Muscle layer of duodenum (tissue), 2 donors: Measurements from ENCODE around the gene GRK5.
"Not testable (repeated sequence)": the region's sequence is repeated elsewhere in the genome, so short reads cannot be mapped to it uniquely, and the experiment has no call there.

Experiments
- H3K27ac ChIP-seq: one replicate; pipeline ENCODE4 v1.7.0; 2013; ENCODE audit warnings: mild to moderate bottlenecking, low read length
- H3K27me3 ChIP-seq: one replicate; pipeline ENCODE4 v1.7.0; 2013; ENCODE audit warnings: low read depth, mild to moderate bottlenecking, control low read depth, low read length
- H3K36me3 ChIP-seq, 2 donors: one replicate each; pipeline ENCODE4 v1.7.0; 2013; ENCODE audit warnings: low read length in 2 of 2, control low read depth in 1 of 2, mild to moderate bottlenecking in 1 of 2; ENCODE audit not compliant: insufficient read depth in 2 of 2, control insufficient read depth in 1 of 2
- H3K4me1 ChIP-seq, 2 donors: one replicate each; pipeline ENCODE4 v1.7.0; 2013; ENCODE audit warnings: low read length in 2 of 2, mild to moderate bottlenecking in 2 of 2, control low read depth in 1 of 2, moderate library complexity in 1 of 2; ENCODE audit not compliant: insufficient read depth in 2 of 2, control insufficient read depth in 1 of 2
- H3K4me3 ChIP-seq, 2 donors: one replicate each; pipeline ENCODE4 v1.7.0; 2013; ENCODE audit warnings: low read length in 2 of 2, low read depth in 1 of 2, mild to moderate bottlenecking in 1 of 2
- H3K9me3 ChIP-seq, 2 donors: one replicate each; pipeline ENCODE4 v1.7.0; 2013; ENCODE audit warnings: low read length in 2 of 2, control low read depth in 1 of 2, mild to moderate bottlenecking in 1 of 2; ENCODE audit not compliant: control insufficient read depth in 1 of 2
- donor health status: healthy.

Gene GRK5

DNA sequence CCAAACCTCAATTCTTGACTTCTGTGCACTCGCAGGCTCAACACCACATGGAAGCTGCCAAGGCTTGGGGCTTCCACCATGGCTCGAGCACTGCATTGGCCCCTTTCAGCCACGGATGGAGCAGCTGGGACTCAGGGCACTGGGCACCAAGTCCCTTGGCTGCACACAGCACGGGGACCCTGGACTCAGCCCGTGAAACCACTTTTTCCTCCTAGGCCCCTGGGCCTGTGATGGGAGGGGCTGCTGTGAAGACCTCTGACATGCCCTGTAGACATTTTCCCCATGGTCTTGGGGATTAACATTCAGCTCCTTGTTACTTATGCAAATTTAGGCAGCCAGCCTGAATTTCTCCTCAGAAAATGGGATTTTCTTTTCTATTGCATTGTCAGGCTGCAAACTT, 227.6 kb downstream of the GRK5 start:
- not testable (repeated sequence) for H3K27ac ChIP-seq, H3K4me3 ChIP-seq
- peaks cover 8 to 76% of the 10 kb centered on the region in 2 donors for H3K36me3 ChIP-seq

DNA sequence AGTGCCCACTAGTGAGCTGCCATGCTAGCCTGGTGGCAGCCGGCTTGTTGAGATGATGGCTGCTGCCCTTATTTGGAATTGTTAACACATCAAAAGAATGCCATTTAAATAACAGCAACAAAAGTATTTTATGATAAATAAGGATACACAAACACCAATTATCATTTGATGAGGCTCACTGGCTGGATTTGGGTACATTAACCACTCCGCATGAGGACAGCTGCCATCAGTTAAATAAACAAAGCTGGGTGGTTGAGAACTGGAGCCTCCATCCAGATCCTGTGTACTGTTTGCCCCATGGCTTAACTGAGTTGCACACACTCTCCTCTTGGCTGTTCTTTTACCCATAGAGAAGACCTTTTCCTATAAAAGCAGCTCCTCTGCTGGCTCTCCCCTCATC, 231.3 kb downstream of the GRK5 start:
- no peaks in the 10 kb centered on the region for H3K9me3 ChIP-seq
- peaks cover 13 to 41% of the 10 kb centered on the region in 2 donors for H3K36me3 ChIP-seq
- H3K27me3 ChIP-seq = no peaks in the 10 kb centered on the region
- no peak overlapping the region for H3K4me3 ChIP-seq
- no peaks in the 10 kb centered on the region for H3K4me1 ChIP-seq
- no peak overlapping the region for H3K27ac ChIP-seq

More for the DNA sequence above, 227.6 kb downstream of the GRK5 start:
- not testable (repeated sequence) for H3K27me3 ChIP-seq, H3K9me3 ChIP-seq, H3K4me1 ChIP-seq

DNA sequence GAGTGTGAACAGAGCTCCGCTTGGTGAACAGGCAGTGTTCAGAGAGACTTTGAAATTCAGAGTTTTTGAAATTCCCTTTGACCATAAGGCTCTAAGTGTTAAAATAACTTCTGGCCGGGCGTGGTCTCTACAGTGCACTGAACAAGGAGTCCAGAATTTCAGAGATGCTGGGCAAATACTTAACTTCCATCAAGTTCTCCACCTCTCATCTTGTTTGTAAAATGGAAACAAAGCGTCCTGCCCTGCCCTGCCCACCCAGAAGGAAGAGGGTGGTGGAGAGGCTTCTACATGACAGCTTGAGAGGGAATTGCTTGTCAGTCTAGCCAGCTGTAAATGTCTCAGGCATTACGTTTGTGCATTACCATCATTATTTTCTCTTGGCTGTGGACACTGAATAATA, 232.6 kb downstream of the GRK5 start:
- H3K36me3 ChIP-seq = peaks cover 14 to 45% of the 10 kb centered on the region in 2 donors
- no peaks in the 10 kb centered on the region for H3K27me3 ChIP-seq
- no peaks in the 10 kb centered on the region for H3K9me3 ChIP-seq
- H3K27ac ChIP-seq = no peak overlapping the region
- no peaks in the 10 kb centered on the region for H3K4me1 ChIP-seq
- H3K4me3 ChIP-seq = no peak overlapping the region

- Histone ChIP-seq H3K9me3 (no peaks in the 10 kb centered on the region), H3K27me3 (no peaks in the 10 kb centered on the region), H3K36me3 (peaks cover 14 to 38% of the 10 kb centered on the region in 2 donors), H3K27ac (no peak overlapping the region), H3K4me1 (no peaks in the 10 kb centered on the region), H3K4me3 (no peak overlapping the region)
Measured at GRCh38 chr10:119441151-119441821, 233.9 kb downstream of the GRK5 start.

DNA sequence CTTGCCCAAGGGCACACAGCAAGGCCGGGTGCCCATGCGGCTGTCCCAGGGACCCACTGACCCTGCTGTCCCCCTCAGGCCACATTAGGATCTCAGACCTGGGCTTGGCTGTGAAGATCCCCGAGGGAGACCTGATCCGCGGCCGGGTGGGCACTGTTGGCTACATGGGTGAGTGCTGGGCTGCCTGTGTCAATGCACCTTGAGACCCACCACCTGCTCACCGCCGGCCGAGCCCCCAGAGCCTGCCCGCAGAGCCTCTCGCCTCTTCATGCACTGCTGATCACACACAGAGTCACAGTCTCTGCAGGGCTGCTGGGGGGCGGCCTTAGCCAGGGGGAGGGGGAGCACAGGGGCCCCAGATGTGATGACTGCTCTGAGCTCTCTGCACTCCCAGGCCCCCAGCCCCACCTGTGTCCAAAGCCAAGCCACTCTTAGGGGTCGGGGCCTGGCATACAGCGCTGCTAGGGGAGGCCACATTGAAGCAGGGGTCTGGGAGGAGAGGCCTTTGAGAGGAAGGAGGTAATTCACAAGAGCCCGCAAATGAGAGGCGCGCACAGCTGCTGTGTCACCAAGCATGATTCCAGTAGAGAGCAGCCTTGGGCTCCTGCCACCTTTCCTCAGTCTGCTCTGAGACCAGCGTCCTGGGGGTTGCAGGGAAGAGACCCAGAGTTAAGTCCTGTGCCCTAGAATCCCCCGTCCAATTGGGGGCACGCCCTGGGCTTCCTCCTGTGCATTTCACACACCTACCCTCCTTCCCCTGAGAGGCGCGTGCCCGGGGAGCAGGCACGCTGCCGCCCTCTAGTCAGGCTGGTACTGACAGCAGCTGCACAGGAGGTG, 234.8 kb downstream of the GRK5 start:
- Histone ChIP-seq H3K27ac (no peak overlapping the region), H3K27me3 (no peaks in the 10 kb centered on the region), H3K36me3 (peaks cover 15 to 37% of the 10 kb centered on the region in 2 donors), H3K4me3 (no peak overlapping the region), H3K4me1 (no peaks in the 10 kb centered on the region), H3K9me3 (no peaks in the 10 kb centered on the region)

- no peak overlapping the region for H3K27ac ChIP-seq
- H3K27me3 ChIP-seq = no peaks in the 10 kb centered on the region
- no peaks in the 10 kb centered on the region for H3K9me3 ChIP-seq
- no peaks in the 10 kb centered on the region for H3K4me1 ChIP-seq
- peaks cover 16 to 39% of the 10 kb centered on the region in 2 donors for H3K36me3 ChIP-seq
- H3K4me3 ChIP-seq = no peak overlapping the region
Measured at GRCh38 chr10:119442758-119443060, 235.3 kb downstream of the GRK5 start.

DNA sequence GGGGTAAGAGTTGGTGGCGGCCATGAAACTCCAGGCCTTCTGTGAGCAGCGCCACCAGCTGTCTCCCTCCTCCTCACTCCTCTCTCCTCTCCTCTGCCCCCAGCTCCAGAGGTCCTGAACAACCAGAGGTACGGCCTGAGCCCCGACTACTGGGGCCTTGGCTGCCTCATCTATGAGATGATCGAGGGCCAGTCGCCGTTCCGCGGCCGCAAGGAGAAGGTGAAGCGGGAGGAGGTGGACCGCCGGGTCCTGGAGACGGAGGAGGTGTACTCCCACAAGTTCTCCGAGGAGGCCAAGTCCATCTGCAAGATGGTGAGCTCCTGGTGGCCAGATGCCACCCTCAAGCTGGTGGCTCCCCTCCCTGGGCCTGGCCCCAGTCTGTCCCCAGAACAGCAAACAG, 236.1 kb downstream of the GRK5 start:
- Histone ChIP-seq H3K27ac (no peak overlapping the region), H3K36me3 (peaks cover 19 to 38% of the 10 kb centered on the region in 2 donors), H3K9me3 (no peaks in the 10 kb centered on the region), H3K4me3 (no peak overlapping the region), H3K4me1 (no peaks in the 10 kb centered on the region), H3K27me3 (no peaks in the 10 kb centered on the region)

- Histone ChIP-seq H3K27me3 (no peaks in the 10 kb centered on the region), H3K27ac (no peak overlapping the region), H3K36me3 (peaks cover 25 to 38% of the 10 kb centered on the region in 2 donors), H3K4me1 (no peaks in the 10 kb centered on the region), H3K4me3 (no peak overlapping the region), H3K9me3 (no peaks in the 10 kb centered on the region)
Measured at GRCh38 chr10:119443970-119444660, 236.7 kb downstream of the GRK5 start.

- H3K27me3 ChIP-seq = no peaks in the 10 kb centered on the region
- no peak overlapping the region for H3K27ac ChIP-seq
- no peaks in the 10 kb centered on the region for H3K9me3 ChIP-seq
- H3K4me1 ChIP-seq = no peaks in the 10 kb centered on the region
- H3K4me3 ChIP-seq = no peak overlapping the region
- peaks cover 26 to 31% of the 10 kb centered on the region in 2 donors for H3K36me3 ChIP-seq
Measured at GRCh38 chr10:119444866-119445265, 237.5 kb downstream of the GRK5 start.

DNA sequence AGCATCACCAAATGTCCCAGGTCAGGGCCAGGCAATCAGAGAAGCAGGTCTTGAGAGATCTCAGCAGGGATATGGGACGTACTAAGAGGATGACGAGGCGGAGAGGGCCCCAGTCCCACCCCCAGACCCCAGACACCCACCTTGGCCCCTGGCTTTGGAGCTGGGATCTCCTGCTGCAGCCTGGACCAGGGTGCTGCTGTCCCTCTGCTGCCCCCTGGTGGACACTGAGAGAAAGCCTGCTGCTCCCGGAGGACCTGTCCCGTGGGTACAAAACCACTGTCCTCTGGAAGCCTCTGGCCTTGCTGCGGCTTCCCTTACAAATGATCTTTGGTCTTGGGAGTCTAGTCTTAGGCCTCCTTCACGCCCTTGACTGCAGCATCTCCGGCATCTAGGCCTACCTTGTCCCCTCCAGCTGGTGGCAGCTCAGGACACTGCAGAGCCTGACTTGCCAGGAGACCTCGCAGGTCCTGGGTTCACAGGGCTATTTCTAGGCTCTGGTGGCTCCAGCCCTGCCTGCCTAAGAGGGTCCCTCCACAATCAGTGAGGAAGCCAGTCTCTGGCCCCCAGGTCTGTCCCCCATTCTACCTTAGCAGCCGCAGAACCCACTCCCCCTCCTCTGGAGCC, 238.1 kb downstream of the GRK5 start:
- no peaks in the 10 kb centered on the region for H3K9me3 ChIP-seq
- peaks cover 26 to 34% of the 10 kb centered on the region in 2 donors for H3K36me3 ChIP-seq
- H3K27me3 ChIP-seq = no peaks in the 10 kb centered on the region
- H3K4me3 ChIP-seq = no peak overlapping the region
- H3K4me1 ChIP-seq = no peaks in the 10 kb centered on the region
- no peak overlapping the region for H3K27ac ChIP-seq

GRCh38 chr10:119445935-119446317, 238.6 kb downstream of the GRK5 start:
- H3K4me3 ChIP-seq = no peak overlapping the region
- H3K27me3 ChIP-seq = no peaks in the 10 kb centered on the region
- H3K36me3 ChIP-seq = peaks cover 26 to 38% of the 10 kb centered on the region in 2 donors
- no peak overlapping the region for H3K27ac ChIP-seq
- H3K4me1 ChIP-seq = no peaks in the 10 kb centered on the region
- no peaks in the 10 kb centered on the region for H3K9me3 ChIP-seq
